ENCODE results near the gene IRF6. TPM values are rescaled to one million over a fixed set of nuclear protein-coding genes. Genes with fewer than 3 reads are reported as not detected.

The IRF6 gene
- total RNA-seq, 1 experiment from 2014 or later: 17.2 TPM

DNA sequence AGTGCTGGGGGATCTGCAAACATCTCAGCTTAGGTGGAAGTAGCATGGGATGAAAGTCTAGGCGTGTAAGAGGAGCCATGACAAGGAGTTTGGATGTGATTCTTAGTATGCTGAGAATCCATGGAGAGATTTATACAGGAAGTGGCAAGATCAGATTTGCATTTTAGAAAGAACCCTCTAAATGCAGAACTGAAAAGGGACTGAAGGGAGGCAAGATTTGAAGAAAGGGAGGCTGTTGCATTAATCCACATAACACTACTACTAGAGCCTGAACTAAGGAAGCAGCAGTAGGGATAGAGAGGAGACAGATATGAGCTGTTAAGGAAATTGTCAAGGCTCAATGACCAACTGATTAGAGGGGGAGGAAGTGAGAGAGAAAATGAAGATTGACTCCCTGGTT lies 31.4 kb downstream of the IRF6 start (continued):
- no peak for TF ChIP-seq GRHL2 (CRISPR knock-in tag; IDR thresholded peaks at IDR 0.05; ENCODE audit: insufficient replicate concordance, severe bottlenecking)

DNA sequence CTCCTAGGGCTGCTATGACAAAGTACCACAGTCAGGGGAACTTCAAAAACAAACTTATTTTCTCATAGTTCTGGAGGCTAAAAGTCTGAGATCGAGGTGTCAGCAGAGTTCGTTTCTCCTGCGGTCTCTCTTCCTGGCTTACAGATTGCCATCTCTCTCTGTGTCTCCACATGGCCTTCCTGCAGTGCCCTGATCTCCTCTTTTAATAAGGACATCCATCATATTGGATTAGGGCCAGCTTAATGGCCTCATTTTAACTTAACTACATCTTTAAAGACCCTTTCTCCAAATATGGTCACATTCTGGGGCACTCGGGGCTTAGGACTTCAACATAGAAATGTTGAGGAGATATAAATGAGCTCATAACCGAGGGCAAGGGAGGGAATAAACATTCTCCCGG lies 33.8 kb downstream of the IRF6 start:
- no peak for TF ChIP-seq ZNF121 (CRISPR knock-in tag; IDR thresholded peaks at IDR 0.05)
- TF ChIP-seq, protein P1, sequence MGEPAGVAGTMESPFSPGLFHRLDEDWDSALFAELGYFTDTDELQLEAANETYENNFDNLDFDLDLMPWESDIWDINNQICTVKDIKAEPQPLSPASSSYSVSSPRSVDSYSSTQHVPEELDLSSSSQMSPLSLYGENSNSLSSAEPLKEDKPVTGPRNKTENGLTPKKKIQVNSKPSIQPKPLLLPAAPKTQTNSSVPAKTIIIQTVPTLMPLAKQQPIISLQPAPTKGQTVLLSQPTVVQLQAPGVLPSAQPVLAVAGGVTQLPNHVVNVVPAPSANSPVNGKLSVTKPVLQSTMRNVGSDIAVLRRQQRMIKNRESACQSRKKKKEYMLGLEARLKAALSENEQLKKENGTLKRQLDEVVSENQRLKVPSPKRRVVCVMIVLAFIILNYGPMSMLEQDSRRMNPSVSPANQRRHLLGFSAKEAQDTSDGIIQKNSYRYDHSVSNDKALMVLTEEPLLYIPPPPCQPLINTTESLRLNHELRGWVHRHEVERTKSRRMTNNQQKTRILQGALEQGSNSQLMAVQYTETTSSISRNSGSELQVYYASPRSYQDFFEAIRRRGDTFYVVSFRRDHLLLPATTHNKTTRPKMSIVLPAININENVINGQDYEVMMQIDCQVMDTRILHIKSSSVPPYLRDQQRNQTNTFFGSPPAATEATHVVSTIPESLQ (CRISPR knock-in tag; IDR thresholded peaks at IDR 0.05): no peak
- no peak for TF ChIP-seq NFATC4 (CRISPR knock-in tag; IDR thresholded peaks at IDR 0.05)
- no peak for TF ChIP-seq TP53 (CRISPR knock-in tag; IDR thresholded peaks at IDR 0.05)
- TF ChIP-seq ZNF396 (CRISPR knock-in tag; IDR thresholded peaks at IDR 0.05; ENCODE audit: borderline replicate concordance): no peak
- TF ChIP-seq, protein P2, sequence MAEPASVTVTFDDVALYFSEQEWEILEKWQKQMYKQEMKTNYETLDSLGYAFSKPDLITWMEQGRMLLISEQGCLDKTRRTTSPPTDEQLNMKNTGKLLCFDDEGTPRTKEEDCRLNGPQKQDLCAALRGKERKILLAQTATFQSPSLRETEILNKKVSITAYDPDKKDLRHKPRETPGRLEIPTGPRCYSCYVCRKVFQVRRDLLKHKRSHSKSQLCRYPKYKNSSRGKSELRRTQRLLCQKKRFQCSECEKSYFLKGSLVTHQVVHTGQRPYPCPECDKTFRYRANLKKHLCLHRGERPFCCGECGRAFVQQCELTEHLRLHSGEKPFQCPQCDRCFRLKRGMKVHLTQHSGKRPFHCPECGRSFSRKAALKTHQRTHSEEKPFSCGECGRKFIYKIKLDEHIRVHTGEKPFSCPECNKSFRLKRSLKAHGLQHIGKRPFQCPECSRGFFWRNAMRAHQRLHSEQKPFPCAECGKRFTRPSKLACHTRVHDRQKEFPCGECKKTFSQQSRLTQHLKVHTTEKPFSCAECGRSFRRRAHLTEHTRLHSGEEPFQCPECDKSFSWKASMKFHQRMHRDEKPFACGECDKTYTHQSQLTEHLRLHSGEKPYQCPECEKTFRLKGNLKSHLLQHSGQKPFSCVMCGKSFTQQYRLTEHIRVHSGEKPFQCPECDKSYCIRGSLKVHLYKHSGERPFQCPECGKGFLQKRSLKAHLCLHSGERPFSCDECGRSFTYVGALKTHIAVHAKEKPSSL (CRISPR knock-in tag; conservative IDR thresholded peaks at IDR 0.05): no peak
- TF ChIP-seq CREB1 (CRISPR knock-in tag; IDR thresholded peaks at IDR 0.05): no peak
- TF ChIP-seq NR1H2 (CRISPR knock-in tag; IDR thresholded peaks at IDR 0.05): no peak
- TF ChIP-seq, protein P3, sequence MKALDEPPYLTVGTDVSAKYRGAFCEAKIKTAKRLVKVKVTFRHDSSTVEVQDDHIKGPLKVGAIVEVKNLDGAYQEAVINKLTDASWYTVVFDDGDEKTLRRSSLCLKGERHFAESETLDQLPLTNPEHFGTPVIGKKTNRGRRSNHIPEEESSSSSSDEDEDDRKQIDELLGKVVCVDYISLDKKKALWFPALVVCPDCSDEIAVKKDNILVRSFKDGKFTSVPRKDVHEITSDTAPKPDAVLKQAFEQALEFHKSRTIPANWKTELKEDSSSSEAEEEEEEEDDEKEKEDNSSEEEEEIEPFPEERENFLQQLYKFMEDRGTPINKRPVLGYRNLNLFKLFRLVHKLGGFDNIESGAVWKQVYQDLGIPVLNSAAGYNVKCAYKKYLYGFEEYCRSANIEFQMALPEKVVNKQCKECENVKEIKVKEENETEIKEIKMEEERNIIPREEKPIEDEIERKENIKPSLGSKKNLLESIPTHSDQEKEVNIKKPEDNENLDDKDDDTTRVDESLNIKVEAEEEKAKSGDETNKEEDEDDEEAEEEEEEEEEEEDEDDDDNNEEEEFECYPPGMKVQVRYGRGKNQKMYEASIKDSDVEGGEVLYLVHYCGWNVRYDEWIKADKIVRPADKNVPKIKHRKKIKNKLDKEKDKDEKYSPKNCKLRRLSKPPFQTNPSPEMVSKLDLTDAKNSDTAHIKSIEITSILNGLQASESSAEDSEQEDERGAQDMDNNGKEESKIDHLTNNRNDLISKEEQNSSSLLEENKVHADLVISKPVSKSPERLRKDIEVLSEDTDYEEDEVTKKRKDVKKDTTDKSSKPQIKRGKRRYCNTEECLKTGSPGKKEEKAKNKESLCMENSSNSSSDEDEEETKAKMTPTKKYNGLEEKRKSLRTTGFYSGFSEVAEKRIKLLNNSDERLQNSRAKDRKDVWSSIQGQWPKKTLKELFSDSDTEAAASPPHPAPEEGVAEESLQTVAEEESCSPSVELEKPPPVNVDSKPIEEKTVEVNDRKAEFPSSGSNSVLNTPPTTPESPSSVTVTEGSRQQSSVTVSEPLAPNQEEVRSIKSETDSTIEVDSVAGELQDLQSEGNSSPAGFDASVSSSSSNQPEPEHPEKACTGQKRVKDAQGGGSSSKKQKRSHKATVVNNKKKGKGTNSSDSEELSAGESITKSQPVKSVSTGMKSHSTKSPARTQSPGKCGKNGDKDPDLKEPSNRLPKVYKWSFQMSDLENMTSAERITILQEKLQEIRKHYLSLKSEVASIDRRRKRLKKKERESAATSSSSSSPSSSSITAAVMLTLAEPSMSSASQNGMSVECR (CRISPR knock-in tag; IDR thresholded peaks at IDR 0.05; ENCODE audit: borderline replicate concordance): no peak
- ChIA-PET POLR2A (no interaction called here), CTCF (no interaction called here)
- H3K4me3 Mint-ChIP-seq: no peak overlapping the region
- no peak overlapping the region for H3K27ac Mint-ChIP-seq
- no peak for ATAC-seq
- DNase-seq (ENCODE audit: low spot score): no peak
- H3K9me3 Mint-ChIP-seq: no peaks in the 10 kb centered on the region
- H3K4me1 Mint-ChIP-seq: peaks cover 10% of the 10 kb centered on the region
- H3K36me3 Mint-ChIP-seq: no peaks in the 10 kb centered on the region
- H3K27me3 Mint-ChIP-seq (ENCODE audit: low read depth): peaks cover 4% of the 10 kb centered on the region

DNA sequence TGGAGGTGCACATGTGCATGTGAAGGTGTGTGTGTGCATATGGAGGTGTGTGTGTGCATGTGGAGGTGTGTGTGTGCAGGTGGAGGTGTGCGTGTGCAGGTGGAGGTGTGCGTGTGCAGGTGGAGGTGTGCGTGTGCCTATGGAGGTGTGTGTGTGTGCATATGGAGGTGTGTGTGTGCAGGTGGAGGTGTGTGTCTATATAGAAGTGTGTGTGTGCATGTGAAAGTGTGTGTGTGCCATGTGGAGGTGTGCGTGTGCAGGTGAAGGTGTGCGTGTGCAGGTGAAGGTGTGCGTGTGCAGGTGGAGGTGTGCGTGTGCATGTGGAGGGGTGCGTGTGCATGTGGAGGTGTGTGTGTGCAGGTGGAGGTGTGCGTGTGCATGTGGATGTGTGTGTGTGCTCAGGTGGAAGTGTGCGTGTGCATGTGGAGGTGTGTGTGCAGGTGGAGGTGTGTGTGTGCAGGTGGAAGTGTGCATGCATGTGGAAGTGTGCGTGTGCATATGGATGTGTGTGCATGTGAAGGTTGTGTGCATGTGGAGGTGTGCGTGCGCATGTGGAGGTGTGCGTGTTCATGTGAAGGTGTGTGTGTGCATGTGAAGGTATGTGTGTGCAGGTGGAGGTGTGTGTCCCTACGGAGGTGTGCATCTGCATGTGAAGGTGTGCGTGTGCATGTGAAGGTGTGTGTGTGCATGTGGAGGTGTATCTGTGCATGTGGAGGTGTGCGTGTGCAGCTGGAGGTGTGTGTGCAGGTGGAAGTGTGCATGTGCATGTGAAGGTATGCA lies 35.1 kb downstream of the IRF6 start:
- no peaks in the 10 kb centered on the region for H3K9me3 Mint-ChIP-seq
- no peak overlapping the region for H3K4me3 Mint-ChIP-seq
- ATAC-seq (no peak), DNase-seq (ENCODE audit: low spot score) (no peak)
- ChIA-PET CTCF (no interaction called here), POLR2A (no interaction called here)
- H3K27ac Mint-ChIP-seq: no peak overlapping the region
- H3K4me1 Mint-ChIP-seq: peaks cover 10% of the 10 kb centered on the region
- H3K27me3 Mint-ChIP-seq (ENCODE audit: low read depth): peaks cover 7% of the 10 kb centered on the region
- no peaks in the 10 kb centered on the region for H3K36me3 Mint-ChIP-seq
- TF ChIP-seq GABPB1 (CRISPR knock-in tag; IDR thresholded peaks at IDR 0.05) (no peak), ZNF423 (CRISPR knock-in tag; IDR thresholded peaks at IDR 0.05) (no peak), CREM (CRISPR knock-in tag; IDR thresholded peaks at IDR 0.05) (no peak), ESRRA (CRISPR knock-in tag; IDR thresholded peaks at IDR 0.05; ENCODE audit: borderline replicate concordance) (no peak), ZNF671 (CRISPR knock-in tag; IDR thresholded peaks at IDR 0.05) (no peak), MYBL2 (CRISPR knock-in tag; IDR thresholded peaks at IDR 0.05) (no peak), ELF4 (CRISPR knock-in tag; IDR thresholded peaks at IDR 0.05; ENCODE audit: low read depth) (no peak), ZBTB21 (CRISPR knock-in tag; IDR thresholded peaks at IDR 0.05; ENCODE audit: borderline replicate concordance) (no peak), TEAD4 (CRISPR knock-in tag; IDR thresholded peaks at IDR 0.05) (no peak)
- TF ChIP-seq, protein P4, sequence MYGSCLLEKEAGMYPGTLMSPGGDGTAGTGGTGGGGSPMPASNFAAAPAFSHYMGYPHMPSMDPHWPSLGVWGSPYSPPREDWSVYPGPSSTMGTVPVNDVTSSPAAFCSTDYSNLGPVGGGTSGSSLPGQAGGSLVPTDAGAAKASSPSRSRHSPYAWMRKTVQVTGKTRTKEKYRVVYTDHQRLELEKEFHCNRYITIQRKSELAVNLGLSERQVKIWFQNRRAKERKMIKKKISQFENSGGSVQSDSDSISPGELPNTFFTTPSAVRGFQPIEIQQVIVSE (CRISPR knock-in tag; IDR thresholded peaks at IDR 0.05; ENCODE audit: borderline replicate concordance): no peak
- TF ChIP-seq, protein P5, sequence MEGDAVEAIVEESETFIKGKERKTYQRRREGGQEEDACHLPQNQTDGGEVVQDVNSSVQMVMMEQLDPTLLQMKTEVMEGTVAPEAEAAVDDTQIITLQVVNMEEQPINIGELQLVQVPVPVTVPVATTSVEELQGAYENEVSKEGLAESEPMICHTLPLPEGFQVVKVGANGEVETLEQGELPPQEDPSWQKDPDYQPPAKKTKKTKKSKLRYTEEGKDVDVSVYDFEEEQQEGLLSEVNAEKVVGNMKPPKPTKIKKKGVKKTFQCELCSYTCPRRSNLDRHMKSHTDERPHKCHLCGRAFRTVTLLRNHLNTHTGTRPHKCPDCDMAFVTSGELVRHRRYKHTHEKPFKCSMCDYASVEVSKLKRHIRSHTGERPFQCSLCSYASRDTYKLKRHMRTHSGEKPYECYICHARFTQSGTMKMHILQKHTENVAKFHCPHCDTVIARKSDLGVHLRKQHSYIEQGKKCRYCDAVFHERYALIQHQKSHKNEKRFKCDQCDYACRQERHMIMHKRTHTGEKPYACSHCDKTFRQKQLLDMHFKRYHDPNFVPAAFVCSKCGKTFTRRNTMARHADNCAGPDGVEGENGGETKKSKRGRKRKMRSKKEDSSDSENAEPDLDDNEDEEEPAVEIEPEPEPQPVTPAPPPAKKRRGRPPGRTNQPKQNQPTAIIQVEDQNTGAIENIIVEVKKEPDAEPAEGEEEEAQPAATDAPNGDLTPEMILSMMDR (IDR thresholded peaks at IDR 0.05): no peak
